Measurements from ENCODE around the gene ZBTB39.

DNA sequence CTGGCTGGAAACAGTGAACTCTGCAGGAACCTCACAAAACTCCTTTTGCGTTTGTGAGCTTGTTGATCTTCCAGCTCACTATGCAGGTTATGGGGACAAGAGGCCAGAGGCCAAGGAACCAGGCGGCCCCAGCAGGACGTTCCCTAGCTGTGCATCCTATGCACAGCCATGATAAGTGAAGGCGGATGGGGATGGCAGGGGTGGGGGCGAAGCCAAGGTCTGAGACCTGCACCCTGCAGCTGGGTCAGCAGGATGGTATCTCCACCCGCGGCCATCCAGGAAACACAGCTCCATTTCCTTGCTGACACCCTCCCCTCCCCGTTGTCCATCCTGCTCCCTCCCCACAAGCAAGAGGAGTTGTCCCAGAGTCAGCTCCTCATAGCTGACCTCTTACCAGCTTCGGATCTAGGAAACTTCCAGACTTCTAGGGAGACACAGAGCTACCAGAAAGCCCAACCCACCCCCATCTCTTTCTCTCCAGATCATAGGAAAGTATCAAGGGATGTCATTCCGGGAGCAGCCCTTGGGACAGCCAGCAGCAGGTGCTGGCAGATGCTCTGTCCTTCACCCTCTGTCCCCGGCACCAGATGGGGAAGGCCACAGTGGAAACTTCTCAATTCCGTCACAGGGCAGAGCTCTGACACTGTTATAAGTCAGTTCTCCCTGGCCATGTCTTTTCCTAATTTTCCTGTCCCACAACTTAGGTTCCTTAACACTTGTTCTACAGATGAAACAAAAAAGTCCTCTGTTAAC, 9.4 kb downstream of the ZBTB39 start:
- TF ChIP-seq, protein P1, sequence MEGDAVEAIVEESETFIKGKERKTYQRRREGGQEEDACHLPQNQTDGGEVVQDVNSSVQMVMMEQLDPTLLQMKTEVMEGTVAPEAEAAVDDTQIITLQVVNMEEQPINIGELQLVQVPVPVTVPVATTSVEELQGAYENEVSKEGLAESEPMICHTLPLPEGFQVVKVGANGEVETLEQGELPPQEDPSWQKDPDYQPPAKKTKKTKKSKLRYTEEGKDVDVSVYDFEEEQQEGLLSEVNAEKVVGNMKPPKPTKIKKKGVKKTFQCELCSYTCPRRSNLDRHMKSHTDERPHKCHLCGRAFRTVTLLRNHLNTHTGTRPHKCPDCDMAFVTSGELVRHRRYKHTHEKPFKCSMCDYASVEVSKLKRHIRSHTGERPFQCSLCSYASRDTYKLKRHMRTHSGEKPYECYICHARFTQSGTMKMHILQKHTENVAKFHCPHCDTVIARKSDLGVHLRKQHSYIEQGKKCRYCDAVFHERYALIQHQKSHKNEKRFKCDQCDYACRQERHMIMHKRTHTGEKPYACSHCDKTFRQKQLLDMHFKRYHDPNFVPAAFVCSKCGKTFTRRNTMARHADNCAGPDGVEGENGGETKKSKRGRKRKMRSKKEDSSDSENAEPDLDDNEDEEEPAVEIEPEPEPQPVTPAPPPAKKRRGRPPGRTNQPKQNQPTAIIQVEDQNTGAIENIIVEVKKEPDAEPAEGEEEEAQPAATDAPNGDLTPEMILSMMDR (IDR thresholded peaks at IDR 0.05): no peak
- TF ChIP-seq EP300 (IDR thresholded peaks at IDR 0.05) (no peak), POLR2A (IDR thresholded peaks at IDR 0.05) (no peak), POLR2AphosphoS5 (IDR thresholded peaks at IDR 0.05) (no peak)

Measured in gastroesophageal sphincter (tissue), 3 donors.